K562 (cell line): ENCODE results near the gene RPS8. TPM values are rescaled to one million over a fixed set of nuclear protein-coding genes. Genes with fewer than 3 reads are reported as not detected.

Experiments used
- FOSL1 ChIP-seq: fragments of 200-800 bp; sonication (Bioruptor generic); conservative IDR thresholded peaks from 2 replicates; pipeline ENCODE4 v1.6.1; 2016; ENCODE audit warnings: missing genetic modification characterization, missing compliant biosample characterization
- KDM4B ChIP-seq, 2 experiments: fragments of 450-650 bp in 1 of 2; sonication (generic) in 1 of 2; IDR thresholded peaks; 2 replicates each; pipeline ENCODE4 v1.6.1; 2016 to 2017; ENCODE audit warnings: borderline replicate concordance in 2 of 2, antibody characterized with exemption in 1 of 2, low read depth in 1 of 2, mild to moderate bottlenecking in 1 of 2
- KLF1 ChIP-seq: fragments of 450-650 bp; IDR thresholded peaks from 2 replicates; pipeline ENCODE4 v1.6.1; 2016; ENCODE audit warnings: missing genetic modification characterization, missing compliant biosample characterization
- MCM5 ChIP-seq: fragments of 450-650 bp; IDR thresholded peaks from 2 replicates; pipeline ENCODE4 v1.6.1; 2016; ENCODE audit warnings: low read depth
- MLLT1 ChIP-seq, 2 experiments: fragments of 450-650 bp; IDR thresholded peaks; 2 replicates each; pipeline ENCODE4 v1.6.1; 2016
- POLR2A ChIP-seq: fragments of 450-650 bp; conservative IDR thresholded peaks from 2 replicates; pipeline ENCODE4 v1.6.1; 2016
- RFX7 ChIP-seq: fragments of 250-450 bp; sonication (Bioruptor Pico); IDR thresholded peaks from 2 replicates; pipeline ENCODE4 v1.5.1; 2021; ENCODE audit warnings: mild to moderate bottlenecking
- SMARCA4 ChIP-seq: fragments of 450-650 bp; IDR thresholded peaks from 2 replicates; pipeline ENCODE4 v1.6.1; 2016
- SRSF9 ChIP-seq: fragments of 200-400 bp; formaldehyde crosslinking; IDR thresholded peaks from 2 replicates; pipeline ENCODE4 v1.6.1; 2017; ENCODE audit warnings: low read depth, low read length, borderline replicate concordance
- TCFL5 ChIP-seq: fragments of 250-450 bp; sonication (Bioruptor Pico); conservative IDR thresholded peaks from 2 replicates; pipeline ENCODE4 v1.6.1; 2021; ENCODE audit warnings: mild to moderate bottlenecking, moderate library complexity, matching md5 sums
- TEAD1 ChIP-seq, 2 experiments: fragments of 450-650 bp in 1 of 2; sonication (generic) in 1 of 2; formaldehyde crosslinking; IDR thresholded peaks; 2 replicates each; pipeline versions ENCODE4 v1.4.0 to v1.8.0; 2020 to 2022; ENCODE audit warnings: mild to moderate bottlenecking in 2 of 2, missing genetic modification reagents in 1 of 2
- VEZF1 ChIP-seq: fragments of 200-800 bp; sonication (Bioruptor generic); IDR thresholded peaks from 2 replicates; pipeline ENCODE4 v1.6.1; 2017; ENCODE audit warnings: missing genetic modification characterization, missing compliant biosample characterization
- WHSC1 ChIP-seq: IDR thresholded peaks from one replicate; pipeline ENCODE4 v1.6.1; 2012; ENCODE audit warnings: low read length, control low read depth, inconsistent platforms
- ZC3H4 ChIP-seq: sonication (generic); formaldehyde crosslinking; IDR thresholded peaks from 2 replicates; pipeline ENCODE4 v1.9.0; 2021; ENCODE audit warnings: missing genetic modification reagents, borderline replicate concordance
- ZEB2 ChIP-seq: fragments of 450-650 bp; IDR thresholded peaks from 2 replicates; pipeline ENCODE4 v1.6.1; 2016
- ZFP36 ChIP-seq: fragments of 150-350 bp; IDR thresholded peaks from 2 replicates; pipeline ENCODE4 v1.6.1; 2018; ENCODE audit warnings: low read length, low read depth; ENCODE audit not compliant: partially characterized antibody
- ZFX ChIP-seq: sonication (generic); formaldehyde crosslinking; IDR thresholded peaks from 2 replicates; pipeline ENCODE4 v1.8.0; 2022; ENCODE audit warnings: mild to moderate bottlenecking, missing genetic modification reagents, moderate library complexity
- ZNF124 ChIP-seq: sonication (generic); formaldehyde crosslinking; IDR thresholded peaks from 2 replicates; pipeline ENCODE4 v1.8.1; 2022; ENCODE audit warnings: missing genetic modification reagents
- ZNF165 ChIP-seq: fragments of 250-450 bp; sonication (Bioruptor Pico); IDR thresholded peaks from 2 replicates; pipeline ENCODE4 v1.4.0; 2020; ENCODE audit warnings: borderline replicate concordance
- ZNF263 ChIP-seq: sonication (generic); formaldehyde crosslinking; IDR thresholded peaks from 2 replicates; pipeline ENCODE4 v1.8.0; 2022; ENCODE audit warnings: mild to moderate bottlenecking, missing genetic modification reagents, borderline replicate concordance
- ZNF57 ChIP-seq: fragments of 450-650 bp; formaldehyde crosslinking; IDR thresholded peaks from 2 replicates; pipeline ENCODE4 v1.4.0; 2020; ENCODE audit warnings: mild to moderate bottlenecking, moderate library complexity
- ZNF766 ChIP-seq: fragments of 200-800 bp; sonication (Bioruptor generic); conservative IDR thresholded peaks from 2 replicates; pipeline ENCODE4 v1.6.1; 2016; ENCODE audit warnings: missing genetic modification characterization, missing compliant biosample characterization
- ZSCAN29 ChIP-seq: fragments of 450-650 bp; IDR thresholded peaks from 2 replicates; pipeline ENCODE4 v1.6.1; 2017
- polyA plus RNA-seq, 8 experiments: library from polyadenylated mRNA; depleted of rRNA in 4 of 8; stranded (reverse) in 5 of 8; unstranded in 3 of 8; fragments of >200 nt; fragmentation: Nextera tagmentation in 2 of 8; fragmentation: Illumina TruSeq in 1 of 8; extraction: Ambion mirVana in 2 of 8; extraction: Trizol in 1 of 8; gene quantifications; 2 replicates each; pipeline versions ENCODE4 v1.2.1 to v1.2.3, GENCODE V29; 2011 to 2014; ENCODE audit warnings: inconsistent platforms in 1 of 8, missing spikeins in 1 of 8
- total RNA-seq, 7 experiments: library from RNA; depleted of rRNA in 6 of 7; stranded (reverse); fragments of >200 nt in 6 of 7; fragmentation: Illumina TruSeq in 2 of 7; extraction: Trizol in 2 of 7; gene quantifications; 2 replicates each; pipeline versions ENCODE4 v1.2.1 to v1.2.3, GENCODE V29; 2011 to 2021; ENCODE audit warnings: low replicate concordance in 1 of 7

The RPS8 gene
- total and polyA plus RNA-seq, 9 of the 15 experiments (the other 6 are each of a cell fraction or from before 2014, with no cell fraction given): 2,431 to 4,168 (median 3,109) TPM

GRCh38 chr1:44739307-44740178 is 35.8 kb upstream of the RPS8 start, which contains the start of gene KIF2C (continued):
- TF ChIP-seq ZNF124 (CRISPR knock-in tag): no peak
- no peak for TF ChIP-seq ZC3H4 (CRISPR knock-in tag)
- no peak for TF ChIP-seq KDM4B (IDR thresholded peaks at IDR 0.05; ENCODE audit: borderline replicate concordance in 2 of 2, low read depth in 1 of 2)
- TF ChIP-seq ZEB2: 0 out of 2 replicates have a peak, but pooled peaks have one; percentile 9
- no peak for TF ChIP-seq SRSF9
- TF ChIP-seq ZNF766: peak; percentile 96
- no peak for TF ChIP-seq KLF1 (tag)
- peak; percentile 2 for TF ChIP-seq ZFP36
- 0 out of 2 replicates have a peak, but pooled peaks have one; percentile 46 for TF ChIP-seq ZSCAN29
- TF ChIP-seq MLLT1 (IDR thresholded peaks at IDR 0.05): peak; percentile 17 to 24; a peak in 2 of 4 replicates
- TF ChIP-seq VEZF1 (CRISPR knock-in tag): peak; percentile 78
- TF ChIP-seq MCM5: no peak
- peak; percentile 98 for TF ChIP-seq POLR2A
- no peak for TF ChIP-seq WHSC1
- no peak for TF ChIP-seq TCFL5 (CRISPR knock-in tag)
- TF ChIP-seq FOSL1 (tag): 0 out of 2 replicates have a peak, but pooled peaks have one; percentile 32
- no peak; the same call in 1 of the 2 replicates for TF ChIP-seq ZFX (CRISPR knock-in tag)
- no peak for TF ChIP-seq ZNF165 (CRISPR knock-in tag)
- 0 out of 4 replicates have a peak, but pooled peaks of 1 of the 2 experiments have one; percentile 3 for TF ChIP-seq TEAD1 (CRISPR knock-in tag; IDR thresholded peaks at IDR 0.05)
- peak; percentile 29; the same call in 1 of the 2 replicates for TF ChIP-seq SMARCA4
- no peak for TF ChIP-seq RFX7 (CRISPR knock-in tag)
- 0 out of 2 replicates have a peak, but pooled peaks have one; percentile 11 for TF ChIP-seq ZNF263 (CRISPR knock-in tag)
- TF ChIP-seq ZNF57 (CRISPR knock-in tag): 0 out of 2 replicates have a peak, but pooled peaks have one; percentile 59
